GM12892 (cell line): ENCODE measurements around the gene SAP130.

Experiments
- POLR2A ChIP-seq: IDR thresholded peaks from 2 replicates; pipeline ENCODE4 v1.6.1; 2011; ENCODE audit warnings: low read depth, low read length, control low read depth
- POLR2AphosphoS5 ChIP-seq: IDR thresholded peaks from 2 replicates; pipeline ENCODE4 v1.6.1; 2011; ENCODE audit warnings: low read depth, low read length, control low read depth
- TAF1 ChIP-seq: IDR thresholded peaks from 2 replicates; pipeline ENCODE4 v1.6.1; 2011; ENCODE audit warnings: low read depth, mild to moderate bottlenecking, control low read depth, low read length, borderline replicate concordance

- TF ChIP-seq POLR2A (no peak), TAF1 (no peak), POLR2AphosphoS5 (no peak)
These were observed 1.2 kb downstream of the SAP130 start for GRCh38 chr2:128026448-128027277.
